Loucy (cell line): Measurements from ENCODE around the gene GRPEL1.

ENCODE experiments used
- EZH2phosphoT487 ChIP-seq: fragments of 200-600 bp; IDR thresholded peaks from 2 replicates; pipeline ENCODE4 v1.6.1; 2018; ENCODE audit warnings: antibody characterized with exemption, mild to moderate bottlenecking, moderate library complexity, borderline replicate concordance
- TF ChIP-seq, protein P1 (sequence below): fragments of 200-600 bp; sonication (generic); conservative IDR thresholded peaks from 2 replicates; pipeline ENCODE4 v1.5.1; 2014; ENCODE audit warnings: mild to moderate bottlenecking, antibody characterized with exemption, low read length

DNA sequence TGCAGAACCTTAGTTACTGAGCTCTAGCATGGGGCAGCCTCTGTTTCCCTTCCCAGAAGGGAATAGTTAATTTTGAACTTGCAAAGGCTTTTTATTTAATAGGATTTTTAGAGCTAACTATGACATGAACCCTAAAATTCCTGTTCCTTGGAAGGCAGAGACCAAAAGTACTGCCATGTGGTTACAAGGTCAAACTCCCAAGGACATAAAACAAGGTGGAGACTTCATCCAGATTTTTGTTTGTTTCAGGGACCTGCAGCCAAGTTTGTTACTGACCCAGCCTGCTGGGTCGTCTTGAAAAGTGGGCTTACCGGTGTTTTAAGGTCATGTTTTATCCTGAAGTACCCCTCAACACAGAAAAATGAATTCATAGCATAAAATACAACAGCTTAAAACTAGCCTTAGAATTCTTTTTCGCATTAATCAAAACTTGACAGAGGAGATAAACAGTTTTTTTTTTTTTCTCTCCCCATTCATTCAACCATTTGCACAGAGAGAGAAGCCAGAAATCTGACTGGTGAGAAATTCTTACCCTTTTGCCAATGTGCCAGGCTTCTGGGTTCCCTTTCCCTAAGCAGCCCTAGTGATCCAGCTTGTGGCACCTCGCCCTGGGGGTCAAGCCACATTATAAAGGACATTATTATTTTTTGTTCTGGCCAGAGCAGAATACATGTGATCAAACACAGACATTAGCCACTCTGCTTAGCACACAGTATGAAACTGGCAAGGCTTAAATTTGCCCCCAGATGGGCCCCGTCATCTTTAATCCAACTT is 21.5 kb upstream of the GRPEL1 start:
- TF ChIP-seq, protein P1, sequence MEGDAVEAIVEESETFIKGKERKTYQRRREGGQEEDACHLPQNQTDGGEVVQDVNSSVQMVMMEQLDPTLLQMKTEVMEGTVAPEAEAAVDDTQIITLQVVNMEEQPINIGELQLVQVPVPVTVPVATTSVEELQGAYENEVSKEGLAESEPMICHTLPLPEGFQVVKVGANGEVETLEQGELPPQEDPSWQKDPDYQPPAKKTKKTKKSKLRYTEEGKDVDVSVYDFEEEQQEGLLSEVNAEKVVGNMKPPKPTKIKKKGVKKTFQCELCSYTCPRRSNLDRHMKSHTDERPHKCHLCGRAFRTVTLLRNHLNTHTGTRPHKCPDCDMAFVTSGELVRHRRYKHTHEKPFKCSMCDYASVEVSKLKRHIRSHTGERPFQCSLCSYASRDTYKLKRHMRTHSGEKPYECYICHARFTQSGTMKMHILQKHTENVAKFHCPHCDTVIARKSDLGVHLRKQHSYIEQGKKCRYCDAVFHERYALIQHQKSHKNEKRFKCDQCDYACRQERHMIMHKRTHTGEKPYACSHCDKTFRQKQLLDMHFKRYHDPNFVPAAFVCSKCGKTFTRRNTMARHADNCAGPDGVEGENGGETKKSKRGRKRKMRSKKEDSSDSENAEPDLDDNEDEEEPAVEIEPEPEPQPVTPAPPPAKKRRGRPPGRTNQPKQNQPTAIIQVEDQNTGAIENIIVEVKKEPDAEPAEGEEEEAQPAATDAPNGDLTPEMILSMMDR, result no peak
- TF ChIP-seq EZH2phosphoT487, result no peak
